Gastrocnemius medialis (tissue), 4 donors: ENCODE results near the gene MEP1B. TPM values are rescaled to one million over a fixed set of nuclear protein-coding genes. Genes with fewer than 3 reads are reported as not detected.

Experiments
- ATAC-seq, 2 donors: fragments of 150-250 bp; one replicate each; pipeline ENCODE4 v1.9.1; 2016
- DNase-seq, 2 donors: peaks; one replicate each; pipeline ENCODE4 v3.0.0-alpha.2; 2019
- H3K27ac ChIP-seq, 4 donors: fragments of 200-600 bp; sonication (generic); 1 replicate in 1 of 4; 2 replicates in 3 of 4; pipeline ENCODE4 v1.5.1; 2016 to 2018; ENCODE audit warnings: mild to moderate bottlenecking in 2 of 4, moderate library complexity in 1 of 4
- H3K27me3 ChIP-seq, 3 donors: fragments of 200-600 bp; sonication (generic) in 2 of 3; 1 replicate in 1 of 3; 2 replicates in 2 of 3; pipeline versions ENCODE4 v1.5.1 to v1.6.0; 2016 to 2019; ENCODE audit warnings: mild to moderate bottlenecking in 1 of 3, moderate library complexity in 1 of 3
- H3K36me3 ChIP-seq, 2 donors: fragments of 200-600 bp; sonication (generic) in 1 of 2; one replicate each; pipeline ENCODE4 v1.5.1; 2017 to 2018
- H3K4me1 ChIP-seq, 2 donors: fragments of 200-600 bp; sonication (generic) in 1 of 2; one replicate each; pipeline ENCODE4 v1.5.1; 2016 to 2017; ENCODE audit warnings: mild to moderate bottlenecking in 2 of 2
- H3K4me3 ChIP-seq, 4 donors: fragments of 200-600 bp; sonication (generic) in 3 of 4; 1 replicate in 1 of 4; 2 replicates in 3 of 4; pipeline ENCODE4 v1.5.1; 2016 to 2019; ENCODE audit warnings: mild to moderate bottlenecking in 2 of 4
- H3K9me3 ChIP-seq, 3 donors: fragments of 200-600 bp; sonication (generic) in 2 of 3; 1 replicate in 1 of 3; 2 replicates in 2 of 3; pipeline ENCODE4 v1.5.1; 2016 to 2019
- CTCF ChIP-seq, 5 experiments: fragments of 450-650 bp in 3 of 5; fragments of 200-600 bp in 2 of 5; sonication (generic) in 2 of 5; IDR thresholded peaks in 4 of 5; conservative IDR thresholded peaks in 1 of 5; 1 replicate in 4 of 5; 2 replicates in 1 of 5; pipeline ENCODE4 v1.5.1; 2016 to 2019; ENCODE audit warnings: antibody characterized with exemption in 5 of 5, mild to moderate bottlenecking in 3 of 5, moderate library complexity in 3 of 5
- POLR2A ChIP-seq, 2 donors: fragments of 450-650 bp; IDR thresholded peaks; one replicate each; pipeline ENCODE4 v1.6.1; 2017; ENCODE audit warnings: antibody characterized with exemption in 2 of 2, mild to moderate bottlenecking in 2 of 2, moderate library complexity in 2 of 2
- in situ Hi-C, 4 donors: fragments of 200-750 bp; cut with MboI; loops; one replicate each; pipeline versions ENCODE4 v1.15.0 to v1.8.0; 2017; ENCODE audit warnings: low sequenced_read_pairs in 4 of 4
- intact Hi-C: fragments of 100-400 bp; cut with DNase I; formaldehyde crosslinking; loops from one replicate; pipeline ENCODE4 v1.15.1; 2023; ENCODE audit warnings: low total_unique reads
- total RNA-seq, 4 donors: library from RNA; depleted of rRNA; stranded (reverse); fragments of >200 nt; gene quantifications; one replicate each; pipeline versions ENCODE4 v1.1.0 to v1.2.3, GENCODE V29; 2016

MEP1B gene
- total RNA-seq, 4 donors from 2014 or later = 0.49 TPM; not detected in 3

GRCh38 chr18:32237049-32237448 is 47.2 kb downstream of the MEP1B start:
- no peak for ATAC-seq
- Histone ChIP-seq H3K36me3 (no peaks in the 10 kb centered on the region), H3K4me3 (no peak overlapping the region), H3K27me3 (no peaks in the 10 kb centered on the region), H3K4me1 (no peaks in the 10 kb centered on the region), H3K9me3 (no peaks in the 10 kb centered on the region), H3K27ac (no peak overlapping the region)
- TF ChIP-seq CTCF (IDR thresholded peaks at IDR 0.05 in 4 of 5, conservative IDR thresholded peaks at IDR 0.05 in 1 of 5) (no peak), POLR2A (IDR thresholded peaks at IDR 0.05) (no peak)
- intact Hi-C loops (no loop called here), in situ Hi-C loops (no loop called here)
- no peak for DNase-seq

GRCh38 chr18:32238635-32239268 is 48.9 kb downstream of the MEP1B start:
- no peak overlapping the region for H3K27ac ChIP-seq
- DNase-seq = no peak
- H3K4me1 ChIP-seq = no peaks in the 10 kb centered on the region
- H3K36me3 ChIP-seq = no peaks in the 10 kb centered on the region
- no peak for ATAC-seq
- no peaks in the 10 kb centered on the region for H3K9me3 ChIP-seq
- TF ChIP-seq POLR2A (IDR thresholded peaks at IDR 0.05) = no peak
- no peak for TF ChIP-seq CTCF (IDR thresholded peaks at IDR 0.05 in 4 of 5, conservative IDR thresholded peaks at IDR 0.05 in 1 of 5)
- in situ Hi-C loops (no loop called here), intact Hi-C loops (no loop called here)
- no peak overlapping the region for H3K4me3 ChIP-seq
- no peaks in the 10 kb centered on the region for H3K27me3 ChIP-seq

DNA sequence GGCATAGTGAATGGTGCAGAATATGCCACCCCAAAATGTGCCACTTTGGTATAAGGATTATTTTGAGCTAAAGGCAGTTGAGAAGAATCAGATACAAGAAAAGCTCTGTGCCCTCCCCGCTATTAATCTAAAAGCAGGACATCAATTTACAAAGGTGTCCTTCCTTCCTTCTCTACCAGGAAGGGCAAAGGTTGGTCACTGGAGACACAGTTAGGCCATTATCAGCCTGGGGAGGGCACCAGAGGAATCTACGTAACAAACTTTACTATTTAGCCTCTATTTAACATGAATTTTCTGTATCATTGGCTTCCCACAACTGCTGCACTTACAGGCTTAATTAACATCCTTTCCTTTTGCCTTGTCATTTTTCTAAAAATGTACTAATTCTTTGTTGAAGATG is 52.6 kb downstream of the MEP1B start:
- in situ Hi-C loops = no loop called here
- no peaks in the 10 kb centered on the region for H3K4me1 ChIP-seq
- no peaks in the 10 kb centered on the region for H3K27me3 ChIP-seq
- H3K9me3 ChIP-seq = no peaks in the 10 kb centered on the region
- no peak overlapping the region for H3K4me3 ChIP-seq
- H3K36me3 ChIP-seq = no peaks in the 10 kb centered on the region
- no peak overlapping the region for H3K27ac ChIP-seq
- TF ChIP-seq CTCF (IDR thresholded peaks at IDR 0.05 in 4 of 5, conservative IDR thresholded peaks at IDR 0.05 in 1 of 5) = no peak
- TF ChIP-seq POLR2A (IDR thresholded peaks at IDR 0.05) = no peak
- no peak for ATAC-seq
- no peak for DNase-seq
- intact Hi-C loops = no loop called here

DNA sequence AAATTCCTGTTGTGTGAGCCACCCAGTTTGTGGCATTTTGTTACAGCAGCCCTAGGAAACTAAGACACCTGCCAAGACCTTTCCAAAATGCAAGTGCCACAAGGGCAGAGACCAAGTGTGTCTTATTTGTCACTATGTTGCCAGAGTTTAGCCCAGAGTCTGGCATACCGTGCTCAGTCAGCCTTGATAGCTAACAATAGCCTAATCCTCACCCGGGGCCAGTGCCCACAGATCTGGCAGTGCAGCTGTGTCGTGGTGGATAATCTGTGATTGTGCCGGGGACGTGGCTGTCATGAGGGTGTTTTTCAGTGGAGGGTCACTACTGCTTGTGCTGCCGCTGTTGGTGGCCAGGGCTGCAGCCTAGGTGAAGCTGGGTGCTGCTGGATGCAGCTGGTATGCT is 53.5 kb downstream of the MEP1B start:
- H3K9me3 ChIP-seq = no peaks in the 10 kb centered on the region
- no peak overlapping the region for H3K27ac ChIP-seq
- H3K4me1 ChIP-seq = no peaks in the 10 kb centered on the region
- in situ Hi-C loops = no loop called here
- no peak overlapping the region for H3K4me3 ChIP-seq
- H3K36me3 ChIP-seq = no peaks in the 10 kb centered on the region
- intact Hi-C loops = no loop called here
- DNase-seq (no peak), ATAC-seq (no peak)
- H3K27me3 ChIP-seq = no peaks in the 10 kb centered on the region
- TF ChIP-seq POLR2A (IDR thresholded peaks at IDR 0.05) (no peak), CTCF (IDR thresholded peaks at IDR 0.05 in 4 of 5, conservative IDR thresholded peaks at IDR 0.05 in 1 of 5) (no peak)

DNA sequence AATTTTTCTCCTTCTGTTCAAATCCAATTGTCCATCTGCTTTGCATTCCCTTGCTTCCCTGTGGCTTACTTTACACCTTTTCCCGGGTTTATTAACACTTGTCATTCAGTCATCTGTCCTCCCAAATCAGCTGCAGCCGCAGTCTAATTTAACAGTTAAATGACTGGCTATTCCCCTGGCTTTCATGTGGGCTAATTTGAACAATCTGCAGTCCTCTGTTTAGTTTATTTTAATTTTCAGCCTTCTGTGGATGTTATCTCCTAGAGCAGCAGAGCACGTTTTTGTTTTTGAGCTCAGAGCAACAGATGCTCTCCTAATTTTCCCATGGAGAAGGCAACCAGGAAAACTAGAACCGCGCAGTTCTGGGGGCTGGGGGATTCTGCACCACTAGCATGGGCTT is 55.0 kb downstream of the MEP1B start:
- H3K27me3 ChIP-seq = no peaks in the 10 kb centered on the region
- intact Hi-C loops = no loop called here
- no peak for ATAC-seq
- DNase-seq = no peak
- TF ChIP-seq CTCF (IDR thresholded peaks at IDR 0.05 in 4 of 5, conservative IDR thresholded peaks at IDR 0.05 in 1 of 5) (no peak), POLR2A (IDR thresholded peaks at IDR 0.05) (no peak)
- no peak overlapping the region for H3K4me3 ChIP-seq
- H3K27ac ChIP-seq = no peak overlapping the region
- no peaks in the 10 kb centered on the region for H3K9me3 ChIP-seq
- no peaks in the 10 kb centered on the region for H3K36me3 ChIP-seq
- no peaks in the 10 kb centered on the region for H3K4me1 ChIP-seq
- in situ Hi-C loops = no loop called here
